Ishikawa (cell line): ENCODE measurements around the gene DENND5A.

Source experiments
- CEBPB ChIP-seq: IDR thresholded peaks from 2 replicates; pipeline ENCODE4 v1.6.1; 2012
- CREB1 ChIP-seq: IDR thresholded peaks from 2 replicates; pipeline ENCODE4 v1.6.1; 2012; ENCODE audit warnings: low read depth
- EGR1 ChIP-seq: IDR thresholded peaks from 2 replicates; pipeline ENCODE4 v1.6.1; 2012
- EP300 ChIP-seq: IDR thresholded peaks from 2 replicates; pipeline ENCODE4 v1.6.1; 2012; ENCODE audit warnings: borderline replicate concordance
- FOXM1 ChIP-seq: IDR thresholded peaks from 2 replicates; pipeline ENCODE4 v1.6.1; 2012; ENCODE audit warnings: low read depth, borderline replicate concordance
- MAX ChIP-seq: IDR thresholded peaks from 2 replicates; pipeline ENCODE4 v1.6.1; 2012
- NFIC ChIP-seq: IDR thresholded peaks from 2 replicates; pipeline ENCODE4 v1.6.1; 2012
- RAD21 ChIP-seq: IDR thresholded peaks from 2 replicates; pipeline ENCODE4 v1.6.1; 2012; ENCODE audit warnings: low read depth
- TAF1 ChIP-seq: IDR thresholded peaks from 2 replicates; pipeline ENCODE4 v1.6.1; 2012; ENCODE audit warnings: low read depth, mild to moderate bottlenecking
- TCF12 ChIP-seq: IDR thresholded peaks from 2 replicates; pipeline ENCODE4 v1.6.1; 2012; ENCODE audit warnings: low read depth
- TEAD4 ChIP-seq: IDR thresholded peaks from 2 replicates; pipeline ENCODE4 v1.6.1; 2012
- YY1 ChIP-seq: IDR thresholded peaks from 2 replicates; pipeline ENCODE4 v1.6.1; 2012; ENCODE audit warnings: low read depth
- ZBTB7A ChIP-seq: IDR thresholded peaks from 2 replicates; pipeline ENCODE4 v1.6.1; 2012; ENCODE audit warnings: low read depth
- TF ChIP-seq, protein P1 (sequence below): IDR thresholded peaks from 2 replicates; pipeline ENCODE4 v1.6.1; 2012; ENCODE audit warnings: low read depth, mild to moderate bottlenecking
- TF ChIP-seq, protein P2 (sequence below): IDR thresholded peaks from 2 replicates; pipeline ENCODE4 v1.6.1; 2012

The DENND5A gene

GRCh38 chr11:9249252-9249651 lies 15.9 kb downstream of the DENND5A start:
- TF ChIP-seq FOXM1 (no peak), TAF1 (no peak), CREB1 (no peak), YY1 (no peak), EGR1 (no peak), TEAD4 (no peak), CEBPB (no peak), TCF12 (no peak), NFIC (no peak), EP300 (no peak), RAD21 (no peak)
- TF ChIP-seq, protein P1, sequence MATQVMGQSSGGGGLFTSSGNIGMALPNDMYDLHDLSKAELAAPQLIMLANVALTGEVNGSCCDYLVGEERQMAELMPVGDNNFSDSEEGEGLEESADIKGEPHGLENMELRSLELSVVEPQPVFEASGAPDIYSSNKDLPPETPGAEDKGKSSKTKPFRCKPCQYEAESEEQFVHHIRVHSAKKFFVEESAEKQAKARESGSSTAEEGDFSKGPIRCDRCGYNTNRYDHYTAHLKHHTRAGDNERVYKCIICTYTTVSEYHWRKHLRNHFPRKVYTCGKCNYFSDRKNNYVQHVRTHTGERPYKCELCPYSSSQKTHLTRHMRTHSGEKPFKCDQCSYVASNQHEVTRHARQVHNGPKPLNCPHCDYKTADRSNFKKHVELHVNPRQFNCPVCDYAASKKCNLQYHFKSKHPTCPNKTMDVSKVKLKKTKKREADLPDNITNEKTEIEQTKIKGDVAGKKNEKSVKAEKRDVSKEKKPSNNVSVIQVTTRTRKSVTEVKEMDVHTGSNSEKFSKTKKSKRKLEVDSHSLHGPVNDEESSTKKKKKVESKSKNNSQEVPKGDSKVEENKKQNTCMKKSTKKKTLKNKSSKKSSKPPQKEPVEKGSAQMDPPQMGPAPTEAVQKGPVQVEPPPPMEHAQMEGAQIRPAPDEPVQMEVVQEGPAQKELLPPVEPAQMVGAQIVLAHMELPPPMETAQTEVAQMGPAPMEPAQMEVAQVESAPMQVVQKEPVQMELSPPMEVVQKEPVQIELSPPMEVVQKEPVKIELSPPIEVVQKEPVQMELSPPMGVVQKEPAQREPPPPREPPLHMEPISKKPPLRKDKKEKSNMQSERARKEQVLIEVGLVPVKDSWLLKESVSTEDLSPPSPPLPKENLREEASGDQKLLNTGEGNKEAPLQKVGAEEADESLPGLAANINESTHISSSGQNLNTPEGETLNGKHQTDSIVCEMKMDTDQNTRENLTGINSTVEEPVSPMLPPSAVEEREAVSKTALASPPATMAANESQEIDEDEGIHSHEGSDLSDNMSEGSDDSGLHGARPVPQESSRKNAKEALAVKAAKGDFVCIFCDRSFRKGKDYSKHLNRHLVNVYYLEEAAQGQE, result no peak
- TF ChIP-seq, protein P2, sequence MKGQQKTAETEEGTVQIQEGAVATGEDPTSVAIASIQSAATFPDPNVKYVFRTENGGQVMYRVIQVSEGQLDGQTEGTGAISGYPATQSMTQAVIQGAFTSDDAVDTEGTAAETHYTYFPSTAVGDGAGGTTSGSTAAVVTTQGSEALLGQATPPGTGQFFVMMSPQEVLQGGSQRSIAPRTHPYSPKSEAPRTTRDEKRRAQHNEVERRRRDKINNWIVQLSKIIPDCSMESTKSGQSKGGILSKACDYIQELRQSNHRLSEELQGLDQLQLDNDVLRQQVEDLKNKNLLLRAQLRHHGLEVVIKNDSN, result no peak

DNA sequence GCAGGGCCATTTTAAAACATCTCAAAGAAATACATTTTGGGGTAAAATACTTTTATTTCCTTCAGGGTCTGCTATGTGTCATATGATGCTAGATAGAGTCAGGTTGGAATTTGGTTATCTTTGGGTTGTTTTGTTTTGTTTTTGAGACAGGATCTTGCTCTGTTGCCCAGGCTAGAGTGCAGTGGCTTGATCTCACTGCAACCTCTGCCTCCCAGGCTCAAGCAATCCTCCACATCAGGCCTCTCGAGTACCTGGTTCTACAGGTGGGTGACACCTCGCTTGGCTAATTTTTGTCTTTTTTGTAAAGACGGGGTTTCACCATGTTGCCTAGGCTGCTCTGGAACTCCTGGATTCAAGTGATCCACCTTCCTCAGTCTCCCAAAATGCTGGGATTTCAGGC lies 17.3 kb downstream of the DENND5A start:
- TF ChIP-seq CEBPB (no peak), RAD21 (no peak), EGR1 (no peak), EP300 (no peak), MAX (no peak), TAF1 (no peak), CREB1 (no peak), FOXM1 (no peak), NFIC (no peak), TCF12 (no peak), TEAD4 (no peak), YY1 (no peak), ZBTB7A (no peak)
- TF ChIP-seq, protein P2, result no peak
- TF ChIP-seq, protein P1, result no peak

- TF ChIP-seq RAD21 (no peak), FOXM1 (no peak), TCF12 (no peak), YY1 (no peak), CREB1 (no peak), NFIC (no peak), TEAD4 (no peak), EP300 (no peak)
- TF ChIP-seq, protein P1, result no peak
Measured at GRCh38 chr11:9232482-9232881, 32.7 kb downstream of the DENND5A start.

GRCh38 chr11:9231848-9232177 lies 33.3 kb downstream of the DENND5A start:
- TF ChIP-seq CEBPB (no peak), EGR1 (no peak), YY1 (no peak), MAX (no peak), TAF1 (no peak), FOXM1 (no peak), ZBTB7A (no peak), TCF12 (no peak), TEAD4 (no peak), EP300 (no peak)
- TF ChIP-seq, protein P2, result no peak
- TF ChIP-seq, protein P1, result no peak
